Measurements from ENCODE around the gene MAMLD1. TPM values are rescaled to one million over a fixed set of nuclear protein-coding genes. Genes with fewer than 3 reads are reported as not detected.

MAMLD1 gene
- total RNA-seq, 1 experiment from 2014 or later = 0.48 TPM

DNA sequence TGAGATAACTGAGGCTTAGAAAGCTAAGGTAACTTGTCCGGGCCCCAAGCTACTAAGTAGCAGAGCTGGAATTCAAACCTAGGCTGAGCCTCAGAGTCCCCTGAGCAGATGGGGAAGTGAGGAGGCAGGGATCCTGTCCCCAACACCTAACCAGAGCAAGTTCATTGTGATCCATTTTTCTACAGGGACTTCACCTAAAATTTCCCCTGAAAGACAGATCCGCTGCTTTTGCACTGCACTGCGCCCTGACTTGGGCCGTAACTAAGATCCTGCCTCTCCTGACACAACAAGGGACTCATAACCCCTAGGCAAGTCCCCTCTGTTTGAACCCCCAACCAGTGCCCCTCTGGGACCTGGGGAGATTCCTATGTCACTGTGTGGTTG lies 179.7 kb downstream of the MAMLD1 start:
- no peak overlapping the region for H4K5ac ChIP-seq (ENCODE audit: insufficient read length, low read depth, low read length)
- H3K9me3 ChIP-seq (ENCODE audit: control insufficient read depth, low read depth, low read length) = no peaks in the 10 kb centered on the region
- TF ChIP-seq, protein P1, sequence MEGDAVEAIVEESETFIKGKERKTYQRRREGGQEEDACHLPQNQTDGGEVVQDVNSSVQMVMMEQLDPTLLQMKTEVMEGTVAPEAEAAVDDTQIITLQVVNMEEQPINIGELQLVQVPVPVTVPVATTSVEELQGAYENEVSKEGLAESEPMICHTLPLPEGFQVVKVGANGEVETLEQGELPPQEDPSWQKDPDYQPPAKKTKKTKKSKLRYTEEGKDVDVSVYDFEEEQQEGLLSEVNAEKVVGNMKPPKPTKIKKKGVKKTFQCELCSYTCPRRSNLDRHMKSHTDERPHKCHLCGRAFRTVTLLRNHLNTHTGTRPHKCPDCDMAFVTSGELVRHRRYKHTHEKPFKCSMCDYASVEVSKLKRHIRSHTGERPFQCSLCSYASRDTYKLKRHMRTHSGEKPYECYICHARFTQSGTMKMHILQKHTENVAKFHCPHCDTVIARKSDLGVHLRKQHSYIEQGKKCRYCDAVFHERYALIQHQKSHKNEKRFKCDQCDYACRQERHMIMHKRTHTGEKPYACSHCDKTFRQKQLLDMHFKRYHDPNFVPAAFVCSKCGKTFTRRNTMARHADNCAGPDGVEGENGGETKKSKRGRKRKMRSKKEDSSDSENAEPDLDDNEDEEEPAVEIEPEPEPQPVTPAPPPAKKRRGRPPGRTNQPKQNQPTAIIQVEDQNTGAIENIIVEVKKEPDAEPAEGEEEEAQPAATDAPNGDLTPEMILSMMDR (conservative IDR thresholded peaks at IDR 0.05) = no peak
- no peak overlapping the region for H3T11ph ChIP-seq (ENCODE audit: low read length)
- whole genome bisulfite sequencing (ENCODE audit: extremely low coverage, insufficient read length, low lambda C conversion rate) = no CpG with 5 or more reads among the region's 4 CpGs
- H3K27ac ChIP-seq (ENCODE audit: insufficient read length, low read depth, low read length) = no peak overlapping the region
- Mint-ChIP-seq H3K36me3 (ENCODE audit: insufficient read depth in 1 of 3, low read depth in 3 of 3) (peaks cover 0 to 4% (median 0%) of the 10 kb centered on the region in 3 experiments; a peak in 1 of 7 replicates), H3K4me3 (no peak overlapping the region), H3K9me3 (peaks cover 72 to 76% of the 10 kb centered on the region in 2 experiments), H3K27ac (no peak overlapping the region), H3K4me1 (peaks cover 2 to 9% of the 10 kb centered on the region in 2 experiments; a peak in 2 of 4 replicates), H3K27me3 (ENCODE audit: low read depth) (peaks cover 34% of the 10 kb centered on the region)
- no peak overlapping the region for H3K23ac ChIP-seq (ENCODE audit: insufficient read length, low read depth, low read length)
- no peak overlapping the region for H3K56ac ChIP-seq (ENCODE audit: insufficient read length, low read depth, low read length)
- no peaks in the 10 kb centered on the region for H4K20me1 ChIP-seq (ENCODE audit: control insufficient read depth, insufficient read depth, insufficient read length)
- H2AK5ac ChIP-seq (ENCODE audit: insufficient read length, low read length) = no peak overlapping the region
- H4K91ac ChIP-seq (ENCODE audit: insufficient read length, low read depth, low read length) = no peak overlapping the region
- no peaks in the 10 kb centered on the region for H3K79me2 ChIP-seq (ENCODE audit: insufficient read depth, low read length)
- no peak overlapping the region for H3K14ac ChIP-seq (ENCODE audit: insufficient read depth, low read length)
- H3K4me1 ChIP-seq (ENCODE audit: insufficient read depth, low read length) = 0 out of 2 replicates have a peak, but pooled peaks cover 2% of the 10 kb centered on the region
- no peak overlapping the region for H3K4me2 ChIP-seq (ENCODE audit: insufficient read depth, insufficient read length, low read length)
- no peak overlapping the region for H3K18ac ChIP-seq (ENCODE audit: insufficient read length, low read depth, low read length)
- H3K79me1 ChIP-seq (ENCODE audit: insufficient read depth, low read depth, low read length, poor library complexity, severe bottlenecking) = no peaks in the 10 kb centered on the region
- H3K27me3 ChIP-seq (ENCODE audit: insufficient read depth, low read length) = 0 out of 2 replicates have a peak, but pooled peaks cover 3% of the 10 kb centered on the region
- no peak for DNase-seq
- H2BK15ac ChIP-seq (ENCODE audit: low read depth, low read length) = no peak overlapping the region
- H3K4ac ChIP-seq (ENCODE audit: low read depth, low read length) = no peak overlapping the region
- no peak overlapping the region for H3K9ac ChIP-seq (ENCODE audit: extremely low read depth, insufficient read length, low read length)
- H2AFZ ChIP-seq (ENCODE audit: low read length) = no peak overlapping the region
- H4K8ac ChIP-seq (replicated peaks; ENCODE audit: insufficient read length, low read depth, low read length) = no peak overlapping the region
- no peak overlapping the region for H2BK12ac ChIP-seq (ENCODE audit: insufficient read length, low read depth, low read length)
- no peak overlapping the region for H2BK5ac ChIP-seq (ENCODE audit: insufficient read length, low read length)
- no peaks in the 10 kb centered on the region for H3K23me2 ChIP-seq (ENCODE audit: insufficient read length, low read depth, low read length, poor library complexity, severe bottlenecking)
- no peak overlapping the region for H2BK120ac ChIP-seq (ENCODE audit: low read depth, low read length, poor library complexity, severe bottlenecking)
- no peak overlapping the region for H2BK20ac ChIP-seq (ENCODE audit: low read depth, low read length, poor library complexity, severe bottlenecking)
